ENCODE measurements around the gene HBG2.

Gene HBG2

GRCh38 chr11:5243816-5244180 lies 10.8 kb downstream of the HBG2 start:
- no peak overlapping the region for H3K4me3 ChIP-seq (ENCODE audit: low read depth, low read length)
- DNase-seq (ENCODE audit: low read depth): no peak
- in situ Hi-C loops (cut with HindIII; ENCODE audit: low sequenced_read_pairs): no loop called here
- no peak for TF ChIP-seq CTCF (IDR thresholded peaks at IDR 0.05; ENCODE audit: low read depth, low read length, missing control alignments)

- no peak for TF ChIP-seq CTCF (IDR thresholded peaks at IDR 0.05; ENCODE audit: low read depth, low read length, missing control alignments)
- in situ Hi-C loops (cut with HindIII; ENCODE audit: low sequenced_read_pairs): no loop called here
- no peak for DNase-seq (ENCODE audit: low read depth)
- H3K4me3 ChIP-seq (ENCODE audit: low read depth, low read length): no peak overlapping the region
Observed at GRCh38 chr11:5242933-5243815, 11.4 kb downstream of the HBG2 start.

GRCh38 chr11:5242208-5242607 lies 12.4 kb downstream of the HBG2 start:
- H3K4me3 ChIP-seq (ENCODE audit: low read depth, low read length): no peak overlapping the region
- TF ChIP-seq CTCF (IDR thresholded peaks at IDR 0.05; ENCODE audit: low read depth, low read length, missing control alignments): no peak
- no peak for DNase-seq (ENCODE audit: low read depth)
- in situ Hi-C loops (cut with HindIII; ENCODE audit: low sequenced_read_pairs): no loop called here

- DNase-seq (ENCODE audit: low read depth): no peak
- in situ Hi-C loops (cut with HindIII; ENCODE audit: low sequenced_read_pairs): no loop called here
- no peak for TF ChIP-seq CTCF (IDR thresholded peaks at IDR 0.05; ENCODE audit: low read depth, low read length, missing control alignments)
- no peak overlapping the region for H3K4me3 ChIP-seq (ENCODE audit: low read depth, low read length)
Observed at GRCh38 chr11:5241458-5241857, 13.1 kb downstream of the HBG2 start.

GRCh38 chr11:5240458-5240857 lies 14.1 kb downstream of the HBG2 start:
- DNase-seq (ENCODE audit: low read depth): no peak
- no peak for TF ChIP-seq CTCF (IDR thresholded peaks at IDR 0.05; ENCODE audit: low read depth, low read length, missing control alignments)
- in situ Hi-C loops (cut with HindIII; ENCODE audit: low sequenced_read_pairs): no loop called here
- H3K4me3 ChIP-seq (ENCODE audit: low read depth, low read length): no peak overlapping the region

GRCh38 chr11:5240056-5240455 lies 14.5 kb downstream of the HBG2 start:
- DNase-seq (ENCODE audit: low read depth): no peak
- no peak overlapping the region for H3K4me3 ChIP-seq (ENCODE audit: low read depth, low read length)
- no peak for TF ChIP-seq CTCF (IDR thresholded peaks at IDR 0.05; ENCODE audit: low read depth, low read length, missing control alignments)
- in situ Hi-C loops (cut with HindIII; ENCODE audit: low sequenced_read_pairs): no loop called here

Measured in astrocyte of the cerebellum (primary cell).